ENCODE data around the gene DENND6A. TPM values are rescaled to one million over a fixed set of nuclear protein-coding genes. Genes with fewer than 3 reads are reported as not detected.
A peak's percentile ranks its signal among the peaks of the same experiment; 100 is the strongest.

DENND6A gene
- total and polyA plus RNA-seq, 12 donors = 7.8 to 29.3 (median 19.0) TPM

DNA sequence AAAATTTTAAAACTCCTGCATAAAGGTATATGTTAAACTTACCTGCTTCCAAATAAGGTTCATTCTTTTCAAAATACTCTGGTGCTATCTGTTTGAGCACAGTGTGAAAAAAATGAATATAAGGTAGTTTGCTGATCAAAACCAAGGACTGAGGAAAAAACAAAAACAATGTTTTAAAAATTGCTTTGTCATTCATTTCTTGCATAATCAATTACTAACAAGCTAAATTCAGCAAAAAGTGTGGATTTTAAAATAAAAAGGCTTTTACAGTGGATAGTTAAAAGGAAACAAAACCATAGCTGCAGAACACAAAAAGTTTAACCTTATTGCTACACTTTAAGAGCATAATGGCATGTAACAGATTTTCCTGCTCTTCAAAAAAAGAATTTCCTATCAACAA lies 31.5 kb downstream of the DENND6A start:
- Histone ChIP-seq H3K27ac (no peak overlapping the region), H3K4me3 (no peak overlapping the region), H3K36me3 (replicated peaks in 1 of 2) (peaks cover 0 to 49% of the 10 kb centered on the region in 2 donors), H3K9me3 (replicated peaks in 1 of 3) (peaks cover 0 to 4% (median 0%) of the 10 kb centered on the region in 3 donors), H3K27me3 (no peaks in the 10 kb centered on the region), H3K4me1 (replicated peaks in 1 of 2) (peaks cover 18 to 26% of the 10 kb centered on the region in 2 donors)
- DNase-seq = no peak
- intact Hi-C loops (cut with DNase I) = no loop called here
- TF ChIP-seq POLR2A (IDR thresholded peaks at IDR 0.05) (no peak), CTCF (IDR thresholded peaks at IDR 0.05) (no peak)

DNA sequence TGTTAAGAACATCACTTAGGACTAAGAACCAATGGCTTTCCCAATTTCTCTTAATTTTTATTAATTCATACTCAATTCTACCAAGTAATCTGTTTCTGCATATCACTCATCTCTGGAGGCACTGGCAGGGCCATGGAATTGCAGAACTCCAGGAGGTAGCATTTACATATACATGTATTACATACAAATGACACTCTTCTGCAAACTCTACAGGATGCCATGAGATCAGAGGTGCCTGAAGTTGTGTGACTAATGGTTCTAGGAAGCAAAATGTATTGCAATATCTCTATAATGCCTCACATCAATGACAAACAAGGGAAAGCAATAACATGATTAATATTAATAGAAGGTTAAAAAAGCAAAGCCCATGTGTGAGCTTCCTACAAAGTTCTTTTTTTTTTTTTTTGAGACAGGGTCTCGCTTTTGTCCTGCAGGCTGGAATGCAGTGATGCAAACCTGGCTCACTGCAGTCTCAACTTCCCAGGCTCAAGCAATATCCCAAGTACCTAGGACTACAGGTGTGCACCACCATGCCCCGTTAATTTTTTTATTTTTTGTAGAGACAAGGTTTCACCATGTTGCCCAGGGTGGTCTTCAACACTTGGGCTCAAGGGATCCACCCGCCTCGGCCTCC lies 33.0 kb downstream of the DENND6A start:
- Histone ChIP-seq H3K4me1 (replicated peaks in 1 of 2) (peaks cover 18 to 26% of the 10 kb centered on the region in 2 donors), H3K4me3 (no peak overlapping the region), H3K27ac (peak overlapping the region in 3 of 5 donors; percentile 35 to 61 (median 56)), H3K36me3 (replicated peaks in 1 of 2) (peaks cover 0 to 47% of the 10 kb centered on the region in 2 donors), H3K27me3 (no peaks in the 10 kb centered on the region), H3K9me3 (replicated peaks in 1 of 3) (peaks cover 0 to 4% (median 0%) of the 10 kb centered on the region in 3 donors)
- intact Hi-C loops (cut with DNase I) = no loop called here
- TF ChIP-seq POLR2A (IDR thresholded peaks at IDR 0.05) (no peak), CTCF (IDR thresholded peaks at IDR 0.05) (no peak)
- DNase-seq = no peak
- 91 to 96% (median 93%) methylated on average over 4 of the region's 4 CpGs for WGBS, 4 donors

GRCh38 chr3:57659004-57659673 lies 33.7 kb downstream of the DENND6A start:
- Histone ChIP-seq H3K4me3 (no peak overlapping the region), H3K36me3 (replicated peaks in 1 of 2) (peaks cover 0 to 39% of the 10 kb centered on the region in 2 donors), H3K27ac (peak overlapping the region in 3 of 5 donors; percentile 35 to 61 (median 56)), H3K9me3 (replicated peaks in 1 of 3) (peaks cover 0 to 4% (median 0%) of the 10 kb centered on the region in 3 donors), H3K4me1 (replicated peaks in 1 of 2) (peaks cover 22 to 26% of the 10 kb centered on the region in 2 donors), H3K27me3 (no peaks in the 10 kb centered on the region)
- intact Hi-C loops (cut with DNase I) = no loop called here
- no peak for TF ChIP-seq POLR2A (IDR thresholded peaks at IDR 0.05)
- TF ChIP-seq CTCF (IDR thresholded peaks at IDR 0.05) = no peak
- DNase-seq = no peak
- WGBS, 4 donors = 26 to 39% (median 34%) methylated on average over 1 of the region's 1 CpG

DNA sequence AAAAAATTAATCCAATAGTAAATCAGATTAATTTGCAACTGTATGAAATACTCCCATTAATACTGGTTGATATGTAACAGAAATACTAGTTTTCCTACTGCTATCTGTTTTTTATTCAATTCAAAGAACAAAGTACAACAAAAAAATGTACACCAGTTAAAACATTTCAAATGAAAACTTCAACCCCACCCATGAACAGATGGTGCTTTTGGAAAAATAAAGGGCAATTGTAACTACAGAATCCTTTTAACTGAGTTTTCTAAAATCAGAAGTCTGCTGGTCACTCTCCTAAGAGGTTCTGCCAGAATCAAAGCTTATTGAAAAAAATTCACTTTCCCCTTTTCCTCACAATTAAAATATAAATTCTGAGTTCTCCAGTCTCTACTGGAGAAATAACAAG lies 34.3 kb downstream of the DENND6A start:
- peak overlapping the region in 2 of 5 donors; percentile 35 to 56 for H3K27ac ChIP-seq
- no peak overlapping the region for H3K4me3 ChIP-seq
- intact Hi-C loops (cut with DNase I) = no loop called here
- peaks cover 0 to 38% of the 10 kb centered on the region in 2 donors for H3K36me3 ChIP-seq (replicated peaks in 1 of 2)
- H3K27me3 ChIP-seq = no peaks in the 10 kb centered on the region
- peaks cover 0 to 4% (median 0%) of the 10 kb centered on the region in 3 donors for H3K9me3 ChIP-seq (replicated peaks in 1 of 3)
- H3K4me1 ChIP-seq (replicated peaks in 1 of 2) = peaks cover 22 to 26% of the 10 kb centered on the region in 2 donors
- TF ChIP-seq POLR2A (IDR thresholded peaks at IDR 0.05) (no peak), CTCF (IDR thresholded peaks at IDR 0.05) (no peak)
- DNase-seq = no peak

All from adrenal gland (tissue), 12 donors.